Activated naive CD4-positive, alpha-beta T cell treated with anti-CD3 and anti-CD28 coated beads, Interleukin-2, amount 50 U/mL, for 16 hours (primary cell): ENCODE data around the gene LHPP.
"Not testable (repeated sequence)": the region's sequence is repeated elsewhere in the genome, so short reads cannot be mapped to it uniquely, and the experiment has no call there.

Experiments used
- DNase-seq: peaks from one replicate; pipeline ENCODE4 v3.0.0-alpha.2; 2020

Gene LHPP

GRCh38 chr10:124598196-124598595 lies 136.6 kb downstream of the LHPP start:
- DNase-seq = no peak

GRCh38 chr10:124598773-124599587 lies 137.4 kb downstream of the LHPP start:
- DNase-seq = no peak

- DNase-seq = no peak
Observed at GRCh38 chr10:124599588-124600050, 138.0 kb downstream of the LHPP start.

GRCh38 chr10:124600051-124600880 lies 138.6 kb downstream of the LHPP start:
- DNase-seq = no peak

GRCh38 chr10:124601016-124601415 lies 139.4 kb downstream of the LHPP start:
- no peak for DNase-seq

- no peak for DNase-seq
Observed at GRCh38 chr10:124601431-124602120, 140.0 kb downstream of the LHPP start.

GRCh38 chr10:124602121-124602561 lies 140.5 kb downstream of the LHPP start:
- no peak for DNase-seq

- no peak for DNase-seq
Observed at GRCh38 chr10:124602646-124603365, 141.2 kb downstream of the LHPP start.

GRCh38 chr10:124603376-124604213 lies 142.0 kb downstream of the LHPP start:
- DNase-seq = no peak

GRCh38 chr10:124604214-124605000 lies 142.8 kb downstream of the LHPP start:
- no peak for DNase-seq

- no peak for DNase-seq
Observed at GRCh38 chr10:124605001-124605370, 143.4 kb downstream of the LHPP start.

- no peak for DNase-seq
Observed at GRCh38 chr10:124605481-124605855, 143.8 kb downstream of the LHPP start.

- DNase-seq = no peak
Observed at GRCh38 chr10:124605856-124606812, 144.5 kb downstream of the LHPP start.

GRCh38 chr10:124606822-124607221 lies 145.2 kb downstream of the LHPP start:
- no peak for DNase-seq

- no peak for DNase-seq
Observed at GRCh38 chr10:124607693-124608092, 146.1 kb downstream of the LHPP start.

GRCh38 chr10:124608093-124608721 lies 146.6 kb downstream of the LHPP start:
- DNase-seq = no peak

- DNase-seq = no peak
Observed at GRCh38 chr10:124609698-124610097, 148.1 kb downstream of the LHPP start.

GRCh38 chr10:124610186-124610585 lies 148.6 kb downstream of the LHPP start:
- DNase-seq = not testable (repeated sequence)

GRCh38 chr10:124610851-124611250 lies 149.2 kb downstream of the LHPP start:
- DNase-seq = not testable (repeated sequence)
